Chondrocyte (in vitro differentiated cells): Measurements from ENCODE around the gene CHN1. TPM values are rescaled to one million over a fixed set of nuclear protein-coding genes. Genes with fewer than 3 reads are reported as not detected.

Source experiments
- DNase-seq: peaks from one replicate; pipeline ENCODE4 v3.0.0; 2021; ENCODE audit warnings: mixed read lengths, low spot score
- H3K27ac Mint-ChIP-seq: one replicate; pipeline ENCODE4 v1.8.0; 2021; ENCODE audit warnings: mild to moderate bottlenecking, moderate library complexity, mixed read lengths; ENCODE audit not compliant: unreplicated experiment
- H3K27me3 Mint-ChIP-seq: 2 replicates; pipeline ENCODE4 v1.8.0; 2021; ENCODE audit warnings: low read depth, mixed read lengths
- H3K36me3 Mint-ChIP-seq: 2 replicates; pipeline ENCODE4 v1.8.0; 2021; ENCODE audit warnings: low read depth, mixed read lengths
- H3K4me1 Mint-ChIP-seq: 2 replicates; pipeline ENCODE4 v1.8.0; 2021; ENCODE audit warnings: low read depth, mild to moderate bottlenecking, mixed read lengths
- H3K4me3 Mint-ChIP-seq: one replicate; pipeline ENCODE4 v1.8.0; 2021; ENCODE audit warnings: mild to moderate bottlenecking, moderate library complexity, mixed read lengths; ENCODE audit not compliant: unreplicated experiment
- H3K9me3 Mint-ChIP-seq: 2 replicates; pipeline ENCODE4 v1.8.0; 2021; ENCODE audit warnings: low read depth, mixed read lengths
- total RNA-seq: library from RNA; stranded (reverse); gene quantifications from 3 replicates; pipeline ENCODE4 v1.2.1, GENCODE V29; 2021
- TF ChIP-seq, protein P1 (sequence below): fragments of 200-600 bp; sonication (generic); IDR thresholded peaks from 2 replicates; pipeline ENCODE4 v1.5.0; 2021; ENCODE audit warnings: antibody characterized with exemption, mild to moderate bottlenecking, moderate library complexity

The CHN1 gene
- total RNA-seq, 1 donor from 2014 or later: 23.1 TPM

DNA sequence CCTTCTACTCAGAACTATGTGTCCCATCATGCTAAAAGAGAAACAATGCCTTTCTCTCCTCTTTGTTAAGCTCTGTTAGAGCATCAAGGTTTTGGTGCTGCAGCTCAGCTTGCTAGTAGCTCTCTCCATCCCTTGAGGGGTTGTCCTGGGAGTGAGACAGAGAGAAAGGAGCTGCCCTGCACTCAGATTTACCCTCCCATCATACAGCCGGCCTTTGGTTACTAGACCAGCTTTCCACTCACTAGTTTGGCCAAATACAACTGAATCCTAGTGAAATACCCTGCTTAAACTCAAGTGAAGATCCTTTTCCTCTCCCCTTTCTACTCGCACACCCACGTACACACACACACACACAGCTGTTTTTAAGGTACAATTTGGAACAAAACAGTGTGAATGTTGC, 2.3 kb upstream of the CHN1 start:
- Mint-ChIP-seq H3K27ac (no peak overlapping the region), H3K4me3 (no peak overlapping the region), H3K36me3 (no peaks in the 10 kb centered on the region), H3K9me3 (no peaks in the 10 kb centered on the region), H3K27me3 (peaks cover 12% of the 10 kb centered on the region), H3K4me1 (peaks cover 12% of the 10 kb centered on the region)
- DNase-seq: no peak
- TF ChIP-seq, protein P1, sequence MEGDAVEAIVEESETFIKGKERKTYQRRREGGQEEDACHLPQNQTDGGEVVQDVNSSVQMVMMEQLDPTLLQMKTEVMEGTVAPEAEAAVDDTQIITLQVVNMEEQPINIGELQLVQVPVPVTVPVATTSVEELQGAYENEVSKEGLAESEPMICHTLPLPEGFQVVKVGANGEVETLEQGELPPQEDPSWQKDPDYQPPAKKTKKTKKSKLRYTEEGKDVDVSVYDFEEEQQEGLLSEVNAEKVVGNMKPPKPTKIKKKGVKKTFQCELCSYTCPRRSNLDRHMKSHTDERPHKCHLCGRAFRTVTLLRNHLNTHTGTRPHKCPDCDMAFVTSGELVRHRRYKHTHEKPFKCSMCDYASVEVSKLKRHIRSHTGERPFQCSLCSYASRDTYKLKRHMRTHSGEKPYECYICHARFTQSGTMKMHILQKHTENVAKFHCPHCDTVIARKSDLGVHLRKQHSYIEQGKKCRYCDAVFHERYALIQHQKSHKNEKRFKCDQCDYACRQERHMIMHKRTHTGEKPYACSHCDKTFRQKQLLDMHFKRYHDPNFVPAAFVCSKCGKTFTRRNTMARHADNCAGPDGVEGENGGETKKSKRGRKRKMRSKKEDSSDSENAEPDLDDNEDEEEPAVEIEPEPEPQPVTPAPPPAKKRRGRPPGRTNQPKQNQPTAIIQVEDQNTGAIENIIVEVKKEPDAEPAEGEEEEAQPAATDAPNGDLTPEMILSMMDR: no peak

DNA sequence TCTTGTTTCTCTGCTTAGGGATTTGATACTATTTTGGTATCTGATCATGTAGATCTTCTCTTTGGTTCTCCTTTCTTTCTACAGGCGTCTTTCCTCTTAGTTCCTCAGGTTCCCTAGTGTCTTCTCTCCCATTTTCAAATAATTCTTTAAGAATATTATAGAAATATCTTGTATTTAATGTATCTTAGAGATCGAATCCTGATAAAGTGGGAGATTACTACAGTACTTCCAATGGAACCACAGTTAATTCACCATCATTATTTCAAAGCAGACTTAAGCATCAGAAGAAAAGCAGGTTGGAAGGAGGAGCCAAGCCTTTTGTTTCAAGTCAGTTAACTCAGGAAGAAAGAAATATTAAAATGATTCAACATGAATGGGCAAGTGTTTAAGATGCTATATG, 1.1 kb upstream of the CHN1 start:
- H3K27ac Mint-ChIP-seq: no peak overlapping the region
- peaks cover 12% of the 10 kb centered on the region for H3K27me3 Mint-ChIP-seq
- H3K4me1 Mint-ChIP-seq: peaks cover 12% of the 10 kb centered on the region

DNA sequence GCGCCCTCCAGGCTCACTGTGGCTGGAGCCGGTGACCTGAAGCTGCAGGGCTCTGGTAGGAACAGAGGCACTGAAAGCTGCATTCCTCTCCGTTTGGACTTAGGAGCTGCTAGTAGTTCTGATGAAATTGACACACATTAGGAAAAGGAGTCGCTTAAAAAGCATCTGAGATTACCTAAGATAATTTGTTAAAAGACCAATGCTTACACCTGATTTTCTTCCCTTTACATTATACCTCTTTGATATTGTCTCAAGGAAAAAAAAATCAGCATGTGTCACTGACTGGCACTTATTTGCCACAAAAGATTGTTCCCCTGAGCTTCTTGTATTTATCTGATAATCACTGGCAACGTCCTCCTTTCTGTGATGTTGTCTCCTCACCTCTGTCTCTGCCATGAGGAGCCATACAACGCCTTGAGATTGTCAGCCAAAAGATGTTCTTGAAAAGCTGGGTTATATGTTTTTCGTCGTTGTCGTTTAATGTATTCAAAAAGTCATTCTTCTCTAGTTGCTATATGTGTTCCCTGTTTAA, 618 bp upstream of the CHN1 start:
- H3K4me1 Mint-ChIP-seq: peaks cover 12% of the 10 kb centered on the region
- TF ChIP-seq, protein P1: no peak
- no peak for DNase-seq

More for the DNA sequence above, 1.1 kb upstream of the CHN1 start:
- Mint-ChIP-seq H3K4me3 (no peak overlapping the region), H3K9me3 (no peaks in the 10 kb centered on the region), H3K36me3 (no peaks in the 10 kb centered on the region)
- DNase-seq: no peak
- TF ChIP-seq, protein P1: no peak

DNA sequence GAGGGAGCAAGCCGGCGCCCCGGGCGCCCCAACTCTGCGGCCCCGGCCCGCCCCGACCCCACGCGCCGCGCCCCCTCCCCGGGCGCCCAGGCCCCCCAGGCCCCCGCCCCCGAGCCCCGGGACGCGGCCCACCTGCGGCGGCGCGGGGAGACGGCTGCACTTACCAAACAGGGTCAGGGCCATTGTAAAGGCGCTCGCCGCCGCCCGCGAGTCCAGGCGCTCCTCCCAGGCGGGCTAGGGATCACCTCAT, 526 bp downstream of the CHN1 start:
- Mint-ChIP-seq H3K9me3 (no peaks in the 10 kb centered on the region), H3K36me3 (no peaks in the 10 kb centered on the region)

More for the DNA sequence above, 618 bp upstream of the CHN1 start:
- H3K36me3 Mint-ChIP-seq: no peaks in the 10 kb centered on the region
- peak overlapping the region; percentile 73 for H3K4me3 Mint-ChIP-seq
- no peaks in the 10 kb centered on the region for H3K9me3 Mint-ChIP-seq
- peak overlapping the region; percentile 41 for H3K27ac Mint-ChIP-seq
- peaks cover 12% of the 10 kb centered on the region for H3K27me3 Mint-ChIP-seq

DNA sequence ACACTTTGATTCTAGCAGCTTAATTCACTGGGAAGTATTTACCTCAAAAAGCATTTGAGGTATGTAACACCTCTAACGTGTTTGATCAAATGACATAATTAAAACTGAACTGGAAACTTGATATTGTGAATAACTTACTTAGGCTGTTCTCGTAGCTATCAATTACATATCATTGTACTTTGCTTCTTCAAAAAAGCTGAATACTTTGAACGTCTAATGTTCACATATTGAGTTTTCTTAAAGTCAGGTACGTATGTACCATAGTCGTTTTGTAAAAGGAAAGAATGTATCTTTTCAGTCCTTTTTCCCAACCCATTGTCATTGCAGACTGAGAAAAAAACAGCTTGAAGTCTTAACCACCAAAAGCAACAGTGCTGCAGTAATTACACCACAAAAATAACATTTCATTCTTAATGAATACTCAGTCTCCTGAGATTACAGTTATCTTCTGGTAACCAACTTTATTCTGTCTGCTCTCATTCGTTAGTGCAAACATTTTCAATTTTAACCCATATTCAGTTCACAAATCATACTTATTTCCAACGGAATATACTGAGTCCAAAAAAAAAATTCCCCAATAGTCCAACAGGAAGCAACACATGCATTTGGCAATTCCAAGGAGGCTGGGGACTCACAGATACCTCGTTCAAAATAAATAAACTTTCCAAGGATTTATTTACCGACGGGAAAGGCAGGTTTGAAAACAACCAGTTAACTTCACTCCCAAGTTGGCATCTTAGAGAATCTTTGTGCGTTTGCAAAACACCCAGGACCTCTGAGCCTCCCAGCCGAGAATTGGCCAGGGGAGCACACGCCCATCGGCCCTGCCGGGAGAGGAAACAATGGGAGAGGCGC, 1.1 kb downstream of the CHN1 start:
- Mint-ChIP-seq H3K36me3 (no peaks in the 10 kb centered on the region), H3K27ac (peak overlapping the region; percentile 17), H3K27me3 (peaks cover 12% of the 10 kb centered on the region), H3K9me3 (no peaks in the 10 kb centered on the region), H3K4me1 (peaks cover 12% of the 10 kb centered on the region), H3K4me3 (peak overlapping the region; percentile 82)
- TF ChIP-seq, protein P1: no peak
- no peak for DNase-seq

More for the DNA sequence above, 526 bp downstream of the CHN1 start:
- Mint-ChIP-seq H3K27me3 (peaks cover 12% of the 10 kb centered on the region), H3K27ac (no peak overlapping the region), H3K4me3 (peak overlapping the region; percentile 82), H3K4me1 (peaks cover 12% of the 10 kb centered on the region)
- TF ChIP-seq, protein P1: no peak
- DNase-seq: no peak
